ENCODE results near the gene CECR2.
A peak's percentile ranks its signal among the peaks of the same experiment; 100 is the strongest.

Gene CECR2

GRCh38 chr22:17471886-17472535 lies 102.8 kb downstream of the CECR2 start:
- no peak for DNase-seq

- no peak for DNase-seq
Measured at GRCh38 chr22:17472932-17473331, 103.7 kb downstream of the CECR2 start.

- no peak for DNase-seq
Measured at GRCh38 chr22:17475318-17476230, 106.3 kb downstream of the CECR2 start.

GRCh38 chr22:17476838-17477237 lies 107.6 kb downstream of the CECR2 start:
- no peak for DNase-seq

GRCh38 chr22:17477391-17477833 lies 108.2 kb downstream of the CECR2 start:
- no peak for DNase-seq

GRCh38 chr22:17479135-17479534 lies 109.9 kb downstream of the CECR2 start:
- DNase-seq = no peak

GRCh38 chr22:17481424-17481823 lies 112.2 kb downstream of the CECR2 start:
- DNase-seq = no peak

GRCh38 chr22:17483688-17484372 lies 114.6 kb downstream of the CECR2 start:
- no peak for DNase-seq

GRCh38 chr22:17484608-17485007 lies 115.3 kb downstream of the CECR2 start:
- no peak for DNase-seq

GRCh38 chr22:17486313-17486712 lies 117.1 kb downstream of the CECR2 start:
- no peak for DNase-seq

GRCh38 chr22:17486719-17487118 lies 117.5 kb downstream of the CECR2 start:
- no peak for DNase-seq

GRCh38 chr22:17489101-17489500 lies 119.8 kb downstream of the CECR2 start:
- no peak for DNase-seq

- DNase-seq = no peak
Measured at GRCh38 chr22:17491090-17491640, 121.9 kb downstream of the CECR2 start.

GRCh38 chr22:17492247-17492646 lies 123.0 kb downstream of the CECR2 start:
- peak; percentile 63 for DNase-seq

GRCh38 chr22:17493419-17493981 lies 124.2 kb downstream of the CECR2 start:
- DNase-seq = no peak

- no peak for DNase-seq
Measured at GRCh38 chr22:17496841-17497240, 127.6 kb downstream of the CECR2 start.

- DNase-seq = peak; percentile 81
Measured at GRCh38 chr22:17501679-17502285, 132.5 kb downstream of the CECR2 start.

- DNase-seq = no peak
Measured at GRCh38 chr22:17508110-17508509, 138.8 kb downstream of the CECR2 start.

- DNase-seq = no peak
Measured at GRCh38 chr22:17512960-17513359, 143.7 kb downstream of the CECR2 start.

- no peak for DNase-seq
Measured at GRCh38 chr22:17513612-17514011, 144.4 kb downstream of the CECR2 start.

GRCh38 chr22:17514084-17514483 lies 144.8 kb downstream of the CECR2 start:
- no peak for DNase-seq

- no peak for DNase-seq
Measured at GRCh38 chr22:17518406-17518805, 149.1 kb downstream of the CECR2 start.

Data from midbrain (tissue), 1 donor.